Ureter (tissue), 1 donor: ENCODE results near the gene SMLR1. TPM values are rescaled to one million over a fixed set of nuclear protein-coding genes. Genes with fewer than 3 reads are reported as not detected.

Source experiments
- total RNA-seq: library from RNA; stranded (reverse); gene quantifications from one replicate; pipeline ENCODE4 v1.2.4, GENCODE V29; 2023
- donor health status: DM: yes; HTN: yes; CAD: no.

SMLR1 gene
- total RNA-seq, 1 donor from 2014 or later, result not detected

Other genes starting within 250 kb of the SMLR1 start
- 110 TPM for gene EPB41L2, start 235.8 kb downstream of the SMLR1 start, total RNA-seq